HG03378 (cell line): Measurements from ENCODE around the gene FAM78A.
"Not testable (repeated sequence)": the region's sequence is repeated elsewhere in the genome, so short reads cannot be mapped to it uniquely, and the experiment has no call there.

Source experiments
- ATAC-seq: cut with Tn5 transposase; IDR thresholded peaks from one replicate; pipeline ENCODE4 v1.9.1; 2021; ENCODE audit warnings: mild to moderate bottlenecking, moderate library complexity; ENCODE audit not compliant: unreplicated experiment

The FAM78A gene

GRCh38 chr9:131270171-131271015 is 5.9 kb downstream of the FAM78A start:
- ATAC-seq = no peak

- ATAC-seq = no peak
These were observed 9.8 kb downstream of the FAM78A start for GRCh38 chr9:131266266-131267229.

- ATAC-seq = no peak
These were observed 12.1 kb downstream of the FAM78A start for GRCh38 chr9:131264231-131264630.

- ATAC-seq = no peak
These were observed 12.6 kb downstream of the FAM78A start for GRCh38 chr9:131263701-131264100.

GRCh38 chr9:131263033-131263343 is 13.3 kb downstream of the FAM78A start:
- ATAC-seq = not testable (repeated sequence)

GRCh38 chr9:131262327-131263032 is 13.8 kb downstream of the FAM78A start:
- ATAC-seq = no peak

- ATAC-seq = no peak
These were observed 15.4 kb downstream of the FAM78A start for GRCh38 chr9:131260751-131261452.

GRCh38 chr9:131259916-131260597 is 16.3 kb downstream of the FAM78A start:
- no peak for ATAC-seq

GRCh38 chr9:131259432-131259898 is 16.8 kb downstream of the FAM78A start:
- no peak for ATAC-seq

GRCh38 chr9:131258698-131259431 is 17.4 kb downstream of the FAM78A start:
- ATAC-seq = no peak

GRCh38 chr9:131258186-131258585 is 18.1 kb downstream of the FAM78A start:
- ATAC-seq = no peak

GRCh38 chr9:131257266-131258025 is 18.9 kb downstream of the FAM78A start:
- no peak for ATAC-seq

- ATAC-seq = no peak
These were observed 20.6 kb downstream of the FAM78A start for GRCh38 chr9:131255676-131256197.

- no peak for ATAC-seq
These were observed 21.7 kb downstream of the FAM78A start for GRCh38 chr9:131254626-131255025.

- no peak for ATAC-seq
These were observed 22.3 kb downstream of the FAM78A start for GRCh38 chr9:131253891-131254491.

GRCh38 chr9:131252120-131252519 is 24.2 kb downstream of the FAM78A start:
- no peak for ATAC-seq

GRCh38 chr9:131246618-131247017 is 29.7 kb downstream of the FAM78A start:
- ATAC-seq = no peak

GRCh38 chr9:131244331-131244730 is 32.0 kb downstream of the FAM78A start:
- ATAC-seq = not testable (repeated sequence)
